NCI-H146 (cell line): Measurements from ENCODE around the gene SEMA6A.

Experiments used
- DNase-seq: peaks from one replicate; lab custom pipeline; 2025; lab: John Stamatoyannopoulos, UW

The SEMA6A gene, protein sequence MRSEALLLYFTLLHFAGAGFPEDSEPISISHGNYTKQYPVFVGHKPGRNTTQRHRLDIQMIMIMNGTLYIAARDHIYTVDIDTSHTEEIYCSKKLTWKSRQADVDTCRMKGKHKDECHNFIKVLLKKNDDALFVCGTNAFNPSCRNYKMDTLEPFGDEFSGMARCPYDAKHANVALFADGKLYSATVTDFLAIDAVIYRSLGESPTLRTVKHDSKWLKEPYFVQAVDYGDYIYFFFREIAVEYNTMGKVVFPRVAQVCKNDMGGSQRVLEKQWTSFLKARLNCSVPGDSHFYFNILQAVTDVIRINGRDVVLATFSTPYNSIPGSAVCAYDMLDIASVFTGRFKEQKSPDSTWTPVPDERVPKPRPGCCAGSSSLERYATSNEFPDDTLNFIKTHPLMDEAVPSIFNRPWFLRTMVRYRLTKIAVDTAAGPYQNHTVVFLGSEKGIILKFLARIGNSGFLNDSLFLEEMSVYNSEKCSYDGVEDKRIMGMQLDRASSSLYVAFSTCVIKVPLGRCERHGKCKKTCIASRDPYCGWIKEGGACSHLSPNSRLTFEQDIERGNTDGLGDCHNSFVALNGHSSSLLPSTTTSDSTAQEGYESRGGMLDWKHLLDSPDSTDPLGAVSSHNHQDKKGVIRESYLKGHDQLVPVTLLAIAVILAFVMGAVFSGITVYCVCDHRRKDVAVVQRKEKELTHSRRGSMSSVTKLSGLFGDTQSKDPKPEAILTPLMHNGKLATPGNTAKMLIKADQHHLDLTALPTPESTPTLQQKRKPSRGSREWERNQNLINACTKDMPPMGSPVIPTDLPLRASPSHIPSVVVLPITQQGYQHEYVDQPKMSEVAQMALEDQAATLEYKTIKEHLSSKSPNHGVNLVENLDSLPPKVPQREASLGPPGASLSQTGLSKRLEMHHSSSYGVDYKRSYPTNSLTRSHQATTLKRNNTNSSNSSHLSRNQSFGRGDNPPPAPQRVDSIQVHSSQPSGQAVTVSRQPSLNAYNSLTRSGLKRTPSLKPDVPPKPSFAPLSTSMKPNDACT

DNA sequence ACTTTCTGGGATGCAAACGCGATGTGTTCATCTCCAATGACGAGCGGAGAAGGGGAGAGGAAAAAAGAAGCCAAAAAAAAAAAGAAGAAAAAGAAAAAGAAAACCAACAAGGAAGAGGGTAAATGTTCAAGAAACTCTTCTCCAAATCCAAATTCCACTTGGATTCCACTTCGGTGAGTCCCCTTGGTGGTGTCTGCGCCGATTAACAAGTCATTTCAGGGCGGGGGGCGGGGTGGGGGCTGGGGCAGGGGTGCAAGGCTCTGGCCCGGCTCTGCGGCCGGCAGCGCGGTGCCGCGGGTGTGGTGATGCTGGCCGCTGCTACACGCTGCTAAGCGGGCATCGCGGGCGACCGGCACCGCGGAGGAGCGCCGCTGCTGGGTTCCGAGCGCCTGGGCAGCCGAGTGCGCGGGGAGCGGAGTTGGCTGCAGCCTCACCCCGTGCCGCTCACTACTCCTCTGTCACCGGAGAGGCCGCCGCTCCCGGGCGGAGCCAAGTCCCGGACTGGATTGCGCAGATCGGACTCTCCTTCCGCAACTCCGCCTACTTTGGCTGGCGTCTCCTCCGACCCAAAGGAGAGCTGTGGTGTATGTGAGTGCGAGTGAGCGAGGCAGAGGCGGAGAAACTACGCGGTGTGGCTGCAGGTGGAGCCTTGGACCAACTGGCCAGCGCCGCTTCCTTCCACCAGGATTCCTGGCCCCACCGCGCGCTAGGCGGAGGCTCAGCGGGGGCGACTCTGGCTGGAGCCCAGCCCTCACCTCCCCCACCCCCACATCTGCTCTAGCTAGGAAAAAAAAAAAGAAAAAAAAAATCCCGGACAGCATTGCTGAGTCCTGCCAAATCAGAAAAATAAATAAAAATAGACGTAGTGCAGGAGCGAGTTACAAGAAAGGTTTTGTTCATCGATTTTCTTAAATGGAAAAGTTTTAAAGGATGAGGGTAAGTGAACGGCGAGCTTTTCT is at the start of gene SEMA6A:
Gene SEMA6A (minus strand): TSS at position 457 of the 959 bp plus-strand sequence. CDS start 69,879 bp downstream, outside the sequence.
- DNase-seq, result peak; percentile 84

DNA sequence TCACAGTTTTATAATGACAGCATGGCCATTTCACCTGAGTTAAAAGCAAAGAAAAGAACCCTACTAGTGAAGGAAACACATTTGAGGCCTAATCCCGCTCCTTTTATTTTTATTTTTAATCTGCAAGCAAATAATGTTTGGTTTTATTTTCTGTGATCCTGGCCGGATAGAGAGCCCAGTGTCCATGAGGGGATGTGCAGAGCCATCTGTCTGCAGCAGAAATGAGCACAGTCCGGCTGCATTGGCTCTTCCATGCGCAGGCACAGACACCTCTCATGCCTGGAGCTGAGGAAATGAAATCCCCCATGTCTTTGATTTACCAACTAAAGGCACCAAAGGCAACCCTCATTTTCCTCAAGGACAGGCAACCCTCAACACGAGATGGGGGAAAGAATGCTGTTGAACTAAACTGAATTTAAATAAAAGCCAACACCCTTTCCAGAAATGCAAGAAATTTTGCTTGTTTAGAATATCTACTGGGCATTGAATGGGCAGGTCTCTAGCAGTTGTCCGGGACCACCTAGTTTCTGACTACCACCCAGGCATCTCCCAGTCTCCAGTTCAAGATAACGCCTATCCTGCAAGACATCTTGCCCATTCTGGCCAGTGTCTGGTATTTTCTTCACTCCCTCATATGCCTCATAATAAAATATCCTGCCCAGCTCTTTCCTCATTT is 47.9 kb upstream of the SEMA6A start:
- no peak for DNase-seq

DNA sequence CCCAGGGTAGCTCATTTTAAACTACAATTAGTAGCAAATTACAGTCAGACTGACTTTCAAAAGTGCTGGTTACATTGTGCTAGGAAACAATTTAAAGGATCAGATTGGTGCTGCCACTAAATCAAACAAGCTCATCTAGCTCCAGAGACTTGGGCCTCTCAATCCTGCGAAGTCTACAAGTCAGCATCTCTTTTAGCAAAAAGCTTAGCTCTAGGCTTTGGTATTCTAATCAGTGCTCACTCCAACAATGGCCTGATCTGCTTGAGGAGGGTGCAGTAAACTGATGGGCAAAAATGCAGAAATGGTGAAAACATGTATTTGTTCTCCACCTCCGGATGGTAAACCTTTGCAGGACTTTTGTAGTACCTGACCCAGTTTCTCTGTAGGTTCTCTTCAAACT is 47.0 kb upstream of the SEMA6A start:
- DNase-seq, result no peak

DNA sequence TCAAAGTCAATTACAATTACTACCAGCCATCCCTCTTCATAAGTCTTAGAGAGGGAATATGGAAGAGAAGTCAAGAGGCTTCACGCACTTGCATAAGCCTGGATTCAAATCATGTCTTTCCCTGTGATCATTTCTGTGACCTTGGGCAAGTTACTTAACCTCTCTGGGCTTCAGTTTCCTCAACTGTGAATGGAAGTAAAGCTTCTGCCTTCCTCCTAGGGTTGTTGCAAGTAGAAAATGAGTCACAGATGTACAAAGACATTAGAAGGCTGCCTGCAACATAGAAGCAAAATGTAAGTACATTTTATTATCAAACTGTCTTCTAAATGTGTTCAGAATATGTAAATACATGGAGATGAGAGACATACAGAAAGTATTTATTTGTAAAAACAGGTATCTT is 42.3 kb upstream of the SEMA6A start:
- no peak for DNase-seq

DNA sequence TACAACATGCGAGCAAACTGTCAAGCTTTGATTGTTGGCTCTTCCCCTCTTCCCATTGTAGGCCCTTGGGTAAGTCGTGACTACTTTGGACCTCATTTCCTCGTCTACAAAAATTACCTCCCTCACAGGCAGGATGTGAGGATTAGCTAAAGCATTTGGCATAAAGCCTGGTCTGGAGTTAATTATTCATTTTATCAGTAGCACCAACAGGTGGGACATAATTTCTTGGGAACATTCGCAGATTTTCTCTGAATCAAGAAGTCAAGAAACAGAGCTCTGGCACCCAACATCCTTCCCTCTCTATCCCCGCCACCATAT is 39.9 kb upstream of the SEMA6A start:
- no peak for DNase-seq

DNA sequence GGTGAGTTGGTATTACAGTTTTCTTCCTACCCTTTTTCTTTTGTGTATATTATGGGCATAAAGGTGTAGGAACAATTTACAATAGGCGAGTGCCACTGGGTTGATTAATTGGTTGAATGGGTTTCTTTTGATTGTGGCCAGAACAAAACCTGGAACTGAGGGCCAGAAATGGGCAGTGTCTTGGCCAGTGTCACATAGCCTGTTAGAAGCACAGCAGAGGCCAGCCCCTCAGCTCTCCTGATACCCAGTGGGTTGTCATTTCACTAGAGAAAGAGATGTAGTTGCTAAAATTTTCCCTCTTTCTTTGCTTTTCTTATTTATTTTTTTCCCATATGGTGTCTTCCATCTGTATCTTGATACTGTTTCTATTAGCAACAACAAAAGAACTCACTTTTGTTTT is 38.8 kb upstream of the SEMA6A start:
- no peak for DNase-seq

DNA sequence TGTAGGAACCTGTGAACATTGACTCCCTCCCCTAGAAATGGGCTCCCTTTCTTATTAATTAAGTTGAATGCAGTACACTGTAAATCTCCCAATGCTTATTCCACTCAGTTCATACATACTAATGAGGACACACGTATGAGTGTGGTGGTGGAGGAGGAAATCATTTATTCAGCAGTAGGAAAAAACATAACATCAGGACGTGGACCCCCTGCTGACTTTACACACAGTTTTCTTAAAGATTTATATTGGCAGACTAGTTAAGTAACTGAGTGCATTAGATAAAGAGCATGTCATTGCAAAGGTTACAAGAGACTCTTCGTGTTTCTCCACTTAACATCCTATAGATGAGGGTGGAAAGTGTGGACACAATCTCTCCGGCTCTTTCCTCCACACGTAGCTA is 37.8 kb upstream of the SEMA6A start:
- no peak for DNase-seq

DNA sequence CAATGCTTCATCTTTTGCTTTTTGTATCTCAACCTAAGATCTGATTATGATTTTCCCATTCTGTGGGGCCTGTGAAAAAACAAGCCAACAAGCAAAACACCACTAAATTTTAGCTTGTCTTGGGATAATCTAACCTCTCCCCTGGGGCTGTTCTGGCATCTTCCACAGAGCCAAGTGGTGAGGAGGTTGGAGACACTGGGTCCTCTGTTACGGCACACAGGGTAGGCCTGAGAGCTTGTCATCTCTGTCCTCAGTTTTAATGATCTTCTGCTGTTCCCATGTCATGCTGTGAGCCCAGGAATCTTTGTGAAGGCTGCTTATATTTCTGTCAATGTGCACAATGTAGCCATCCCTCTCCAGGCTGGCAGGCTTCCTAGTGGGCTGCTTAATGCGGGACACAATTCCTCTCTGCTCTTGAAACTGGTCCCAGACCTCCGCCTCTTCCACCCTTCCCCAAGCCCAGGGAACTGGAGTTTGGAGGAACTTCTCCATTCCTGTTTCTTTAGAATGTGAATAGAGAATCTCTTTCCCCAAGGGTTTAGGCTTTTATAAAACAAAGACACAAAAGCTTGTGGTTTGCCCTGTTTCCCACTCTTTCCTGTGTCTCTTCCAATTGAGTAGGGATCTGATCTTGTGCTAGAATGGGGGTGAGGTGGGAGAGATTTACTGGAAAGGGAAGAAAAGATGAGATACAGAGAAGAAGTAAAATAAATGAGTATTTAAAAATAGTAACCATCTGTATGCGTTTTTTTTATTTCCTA is 30.9 kb upstream of the SEMA6A start:
- no peak for DNase-seq

DNA sequence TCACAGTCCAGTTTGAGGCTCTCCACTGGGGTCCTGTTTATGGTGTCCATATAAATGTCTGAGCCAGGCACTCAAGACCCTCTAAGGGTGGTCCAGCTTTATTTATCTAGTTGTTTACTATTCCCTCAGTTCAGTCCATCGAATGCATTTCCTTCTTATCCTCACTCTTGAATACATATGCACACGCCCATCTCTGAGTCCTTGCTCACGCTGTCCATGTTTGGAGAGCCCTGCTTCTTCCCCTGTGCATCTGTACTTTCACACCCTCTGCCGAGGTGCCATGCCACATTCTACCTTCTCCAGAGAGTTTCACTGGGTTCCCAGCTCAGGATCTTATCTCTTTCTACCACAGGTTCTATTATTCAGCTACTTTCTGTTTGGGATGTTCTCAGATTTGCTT is 30.2 kb upstream of the SEMA6A start:
- no peak for DNase-seq

DNA sequence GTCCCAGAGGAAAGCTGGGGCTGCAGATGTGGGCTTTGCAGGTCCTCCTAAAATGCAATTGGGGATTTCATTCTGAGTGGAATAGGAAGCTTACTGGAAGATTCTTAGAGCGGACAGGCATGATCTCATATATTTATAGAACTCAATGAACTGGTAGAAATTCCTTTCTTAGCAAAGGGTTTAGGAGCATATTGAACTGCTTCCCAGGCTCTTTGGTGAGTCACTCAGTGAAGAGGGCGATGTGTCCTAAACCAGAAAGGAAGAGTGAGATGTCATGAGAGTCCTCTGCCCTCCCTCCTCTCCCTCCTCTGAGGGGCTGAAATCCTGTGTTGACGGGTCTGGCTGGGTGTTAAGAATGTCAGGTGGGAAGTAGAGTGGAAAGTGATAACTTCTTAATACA is 26.3 kb upstream of the SEMA6A start:
- DNase-seq, result no peak

DNA sequence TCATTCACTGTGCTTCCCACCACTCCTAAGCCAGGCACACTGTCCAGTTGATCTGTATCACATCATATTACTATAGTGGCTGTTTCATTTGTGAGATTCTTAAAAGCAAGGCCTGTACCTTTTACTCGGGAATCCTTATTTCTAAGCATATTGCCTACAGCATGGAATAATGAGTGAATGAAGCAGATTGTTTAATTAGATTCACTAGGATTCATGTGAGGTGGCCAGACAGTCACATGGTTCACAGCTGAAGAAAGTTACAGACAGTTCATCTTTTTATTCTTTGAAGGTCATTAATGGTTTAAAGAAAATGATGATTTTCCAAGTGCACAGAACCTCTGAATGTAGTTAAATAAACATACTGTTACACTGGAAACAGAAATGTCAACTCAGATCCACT is 24.3 kb upstream of the SEMA6A start:
- no peak for DNase-seq

DNA sequence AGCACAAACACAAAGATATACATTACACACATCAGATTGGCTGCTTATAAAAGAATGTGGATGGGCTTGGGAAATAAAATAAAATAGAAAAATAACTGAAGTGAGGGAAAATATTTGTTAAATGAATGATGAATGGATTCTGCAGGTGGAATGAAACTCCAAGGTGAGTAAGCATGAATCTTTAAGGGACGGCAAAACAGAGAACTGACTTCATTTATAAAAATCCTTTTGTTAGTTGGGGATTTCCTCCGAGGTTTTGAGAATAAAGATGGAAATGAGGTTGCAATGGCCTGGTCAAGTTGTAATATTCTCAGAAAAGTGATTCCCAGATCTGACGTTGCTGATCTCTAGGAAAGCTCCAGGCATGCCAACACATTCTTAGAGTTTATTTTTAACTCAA is 20.9 kb upstream of the SEMA6A start:
- no peak for DNase-seq

DNA sequence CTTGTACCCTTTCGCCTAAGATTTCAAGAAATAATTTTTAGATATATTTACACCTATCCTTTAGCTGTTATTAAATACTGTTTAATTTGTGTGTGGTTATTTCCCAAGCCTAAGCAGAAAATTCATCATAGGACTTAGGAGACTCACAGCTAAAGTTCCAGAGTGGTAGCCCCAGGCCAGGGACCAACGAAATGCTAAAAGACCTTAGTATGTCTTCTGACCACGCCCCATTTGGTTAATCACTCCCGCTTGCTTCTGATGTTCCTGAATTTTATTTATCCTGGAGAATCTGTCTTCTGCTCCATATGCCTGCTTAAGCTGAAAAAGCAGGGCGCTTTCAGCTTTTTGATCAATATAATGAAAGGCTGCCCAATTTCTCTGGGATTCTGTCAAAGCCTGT is 18.7 kb upstream of the SEMA6A start:
- DNase-seq, result no peak

DNA sequence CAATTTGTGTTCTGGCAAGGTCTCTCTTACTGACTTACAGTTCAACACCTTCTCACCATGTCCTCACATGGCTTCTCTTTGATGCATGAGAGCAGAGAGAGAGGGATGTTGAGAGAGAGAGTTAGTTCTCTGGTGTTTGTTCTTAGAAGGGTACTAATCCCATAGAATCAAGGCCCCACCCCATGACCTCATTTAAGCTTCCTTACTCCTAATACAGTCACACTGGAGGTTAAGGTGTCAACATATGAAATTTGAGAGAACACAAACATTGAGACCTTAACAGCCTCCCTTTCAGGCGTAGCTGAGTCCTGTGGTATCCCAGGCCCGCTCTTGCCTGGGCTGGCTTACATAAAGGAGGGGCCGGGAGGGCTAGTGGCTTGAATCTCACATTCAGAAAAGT is 10.6 kb upstream of the SEMA6A start:
- DNase-seq, result no peak

DNA sequence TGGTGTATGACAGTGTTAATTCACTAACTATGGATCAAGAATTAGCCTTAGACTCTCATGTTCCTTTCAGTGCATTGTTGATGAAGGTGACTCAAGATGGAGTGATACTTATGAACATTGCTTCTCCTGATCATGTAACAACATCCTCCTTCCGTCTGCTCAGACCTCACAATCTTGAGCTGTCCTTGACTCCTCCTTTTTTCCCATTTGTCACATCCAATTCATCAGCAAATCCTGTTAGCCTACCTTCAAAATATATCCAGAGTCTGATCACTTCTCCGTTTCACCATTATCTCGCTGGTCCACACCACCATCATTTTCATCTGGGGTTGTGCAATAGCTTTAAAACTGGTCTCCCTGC is 9.2 kb upstream of the SEMA6A start:
- no peak for DNase-seq

DNA sequence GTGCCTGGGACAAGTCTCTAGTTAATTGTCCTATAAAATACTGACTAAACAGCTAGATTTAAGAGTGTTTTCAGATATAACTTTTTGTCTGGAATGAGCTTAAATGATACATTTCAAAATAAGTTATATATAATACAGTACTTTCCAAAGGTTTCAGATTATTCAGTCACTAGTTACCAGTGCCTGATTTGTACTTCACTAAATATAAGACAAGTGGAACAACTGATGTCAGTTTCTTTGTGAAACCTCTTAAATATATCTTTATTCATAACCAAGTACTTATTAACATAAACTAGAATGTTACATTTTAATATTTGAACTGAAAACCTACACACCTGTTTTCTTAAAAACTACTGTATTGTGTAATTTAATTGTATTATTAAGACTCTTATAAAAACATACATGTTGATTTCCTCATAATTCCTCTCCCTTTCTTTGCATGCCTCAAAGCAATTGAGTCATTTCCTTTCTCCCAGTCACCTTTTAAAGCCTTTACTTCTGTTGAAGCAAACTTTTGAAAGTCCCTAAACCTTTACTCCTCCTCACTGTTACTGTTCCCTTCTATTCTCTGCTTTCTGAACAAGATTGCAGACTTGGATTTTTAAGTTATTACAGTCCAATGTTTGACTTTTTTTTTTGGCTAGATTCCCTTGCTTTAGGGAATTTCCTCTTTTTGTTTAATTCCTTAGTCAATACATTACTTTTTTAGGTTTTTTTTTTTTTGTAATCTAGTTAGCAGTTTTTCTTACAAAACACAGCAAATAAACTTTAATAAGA is 8.7 kb upstream of the SEMA6A start:
- no peak for DNase-seq

DNA sequence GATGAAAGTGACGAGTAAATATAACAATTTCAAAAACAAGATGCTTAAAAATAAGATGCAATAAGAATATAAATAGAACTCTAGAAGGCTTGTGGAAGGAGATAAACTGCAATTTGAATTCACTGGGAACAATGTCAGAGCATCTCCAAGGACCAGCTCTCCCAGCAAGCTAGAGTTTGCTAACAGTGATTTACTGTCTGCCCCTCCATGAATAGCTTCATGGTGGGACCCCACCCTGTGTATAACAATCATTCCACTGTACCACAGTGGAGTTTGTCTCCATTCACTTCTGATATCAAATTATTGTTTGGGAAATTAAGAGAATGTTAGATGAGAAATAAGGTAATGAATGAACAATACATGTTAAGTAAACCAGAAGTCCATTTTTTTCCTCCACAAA is 7.3 kb upstream of the SEMA6A start:
- no peak for DNase-seq

DNA sequence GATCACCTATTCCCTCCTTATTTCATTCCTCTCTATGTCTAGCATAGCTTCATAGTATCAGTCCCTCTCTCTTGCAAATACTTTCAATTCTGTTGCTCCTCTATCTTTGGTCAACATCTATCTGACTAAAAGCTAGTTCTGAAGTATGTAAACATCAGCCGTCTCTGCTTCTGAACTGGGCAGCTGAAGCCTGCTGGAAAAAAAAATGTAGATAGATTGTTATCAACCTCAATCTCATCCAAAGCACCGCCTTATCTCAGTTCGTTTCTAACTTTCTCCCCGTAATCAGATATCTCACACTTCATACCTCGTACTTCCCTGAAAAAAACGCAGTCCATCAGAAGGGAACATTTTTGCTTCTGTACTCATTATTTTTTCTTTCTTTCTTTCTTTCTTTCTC is 4.5 kb upstream of the SEMA6A start:
- DNase-seq, result no peak

DNA sequence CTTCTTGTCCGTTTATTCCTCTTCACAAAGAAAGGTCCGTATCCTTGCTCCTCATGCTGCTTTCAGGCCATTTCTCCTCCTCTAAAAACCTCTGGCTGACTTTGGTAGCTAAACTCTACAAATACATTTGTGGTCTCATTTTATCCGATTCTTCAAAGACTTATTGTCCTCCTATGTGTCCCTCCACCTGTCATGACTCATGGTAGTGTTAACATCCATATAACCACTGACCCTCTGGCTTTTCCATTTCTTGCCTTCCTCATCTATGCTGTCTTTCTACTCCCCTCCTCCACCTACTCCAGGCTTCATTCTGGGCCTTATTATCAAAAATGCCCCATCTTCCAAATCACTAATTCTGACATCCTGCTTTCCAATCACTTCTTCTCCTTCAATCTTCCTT is 4.1 kb upstream of the SEMA6A start:
- DNase-seq, result no peak
